Lung (tissue), 12 donors: ENCODE data around the gene CEP78. TPM values are rescaled to one million over a fixed set of nuclear protein-coding genes. Genes with fewer than 3 reads are reported as not detected.
"Not testable (repeated sequence)": the region's sequence is repeated elsewhere in the genome, so short reads cannot be mapped to it uniquely, and the experiment has no call there.

Source experiments
- ATAC-seq: fragments of 200-7000 bp; cut with Tn5 transposase; one replicate; pipeline ENCODE4 v1.9.1; 2020; ENCODE audit warnings: moderate number of reproducible peaks; ENCODE audit not compliant: insufficient read depth, low FRiP score
- DNase-seq, 3 donors: peaks; one replicate each; pipeline ENCODE4 v3.0.0-alpha.2; 2013 to 2017
- H3K27ac ChIP-seq, 2 donors: one replicate each; pipeline ENCODE4 v1.5.1; 2013; ENCODE audit warnings: mild to moderate bottlenecking in 2 of 2, moderate library complexity in 2 of 2, control low read depth in 1 of 2, inconsistent platforms in 1 of 2, low read depth in 1 of 2, low read length in 1 of 2
- H3K27me3 ChIP-seq, 3 donors: one replicate each; pipeline ENCODE4 v1.5.1; 2013; ENCODE audit warnings: low read length in 2 of 3; ENCODE audit not compliant: control insufficient read depth in 3 of 3, insufficient read depth in 3 of 3
- H3K36me3 ChIP-seq, 4 donors: one replicate each; pipeline ENCODE4 v1.5.1; 2013; ENCODE audit warnings: low read length in 4 of 4, mild to moderate bottlenecking in 1 of 4, moderate library complexity in 1 of 4; ENCODE audit not compliant: control insufficient read depth in 4 of 4, insufficient read depth in 4 of 4
- H3K4me1 ChIP-seq, 5 donors: one replicate each; pipeline ENCODE4 v1.5.1; 2013; ENCODE audit warnings: low read length in 5 of 5, mild to moderate bottlenecking in 2 of 5, moderate library complexity in 1 of 5; ENCODE audit not compliant: control insufficient read depth in 5 of 5, insufficient read depth in 5 of 5
- H3K4me3 ChIP-seq: one replicate; pipeline ENCODE4 v1.5.1; 2013; ENCODE audit warnings: mild to moderate bottlenecking, control low read depth, moderate library complexity
- H3K9ac ChIP-seq, 2 donors: one replicate each; pipeline ENCODE4 v1.5.1; 2013; ENCODE audit warnings: low read length in 2 of 2, control low read depth in 1 of 2; ENCODE audit not compliant: insufficient read depth in 1 of 2
- H3K9me3 ChIP-seq, 4 donors: one replicate each; pipeline ENCODE4 v1.5.1; 2013; ENCODE audit warnings: low read length in 3 of 4, mild to moderate bottlenecking in 1 of 4, moderate library complexity in 1 of 4; ENCODE audit not compliant: control insufficient read depth in 4 of 4, insufficient read depth in 3 of 4
- WGBS, 2 donors: extraction: QIAGEN DNeasy Blood & Tissue Kit; methylation state at CpG; one replicate each; pipeline ENCODE4 v1.1.7; 2013; 5-methylcytosine and 5-hydroxymethylcytosine counted together
- polyA plus RNA-seq, 2 donors: library from polyadenylated mRNA; stranded (reverse); fragments of 200-250 nt; gene quantifications; one replicate each; pipeline ENCODE4 v1.2.1, GENCODE V29; 2013
- total RNA-seq, 2 donors: library from RNA; depleted of rRNA in 1 of 2; stranded (reverse); fragments of >200 nt in 1 of 2; gene quantifications; one replicate each; pipeline ENCODE4 v1.2.1, GENCODE V29; 2014 to 2021
- TF ChIP-seq, protein P1 (sequence below): IDR thresholded peaks from 2 replicates; pipeline ENCODE4 v1.5.1; 2012; ENCODE audit warnings: mild to moderate bottlenecking; ENCODE audit errors: control extremely low read depth, extremely low read depth
- donor health status: control.
- donor health status: control.
- donor health status: Bipolar disorder and iron deficiency.
- donor health status: healthy.
- donor health status: DM: yes; HTN: yes; CAD: no.

Gene CEP78
- total and polyA plus RNA-seq, 4 donors: 3.7 to 38.0 (median 11.6) TPM

GRCh38 chr9:78230761-78231160 is 5.1 kb upstream of the CEP78 start:
- Histone ChIP-seq H3K27me3 (no peaks in the 10 kb centered on the region), H3K36me3 (no peaks in the 10 kb centered on the region), H3K27ac (no peak overlapping the region), H3K4me3 (no peak overlapping the region), H3K9ac (no peak overlapping the region), H3K9me3 (no peaks in the 10 kb centered on the region), H3K4me1 (peaks cover 0 to 7% (median 0%) of the 10 kb centered on the region in 5 donors)
- TF ChIP-seq, protein P1, sequence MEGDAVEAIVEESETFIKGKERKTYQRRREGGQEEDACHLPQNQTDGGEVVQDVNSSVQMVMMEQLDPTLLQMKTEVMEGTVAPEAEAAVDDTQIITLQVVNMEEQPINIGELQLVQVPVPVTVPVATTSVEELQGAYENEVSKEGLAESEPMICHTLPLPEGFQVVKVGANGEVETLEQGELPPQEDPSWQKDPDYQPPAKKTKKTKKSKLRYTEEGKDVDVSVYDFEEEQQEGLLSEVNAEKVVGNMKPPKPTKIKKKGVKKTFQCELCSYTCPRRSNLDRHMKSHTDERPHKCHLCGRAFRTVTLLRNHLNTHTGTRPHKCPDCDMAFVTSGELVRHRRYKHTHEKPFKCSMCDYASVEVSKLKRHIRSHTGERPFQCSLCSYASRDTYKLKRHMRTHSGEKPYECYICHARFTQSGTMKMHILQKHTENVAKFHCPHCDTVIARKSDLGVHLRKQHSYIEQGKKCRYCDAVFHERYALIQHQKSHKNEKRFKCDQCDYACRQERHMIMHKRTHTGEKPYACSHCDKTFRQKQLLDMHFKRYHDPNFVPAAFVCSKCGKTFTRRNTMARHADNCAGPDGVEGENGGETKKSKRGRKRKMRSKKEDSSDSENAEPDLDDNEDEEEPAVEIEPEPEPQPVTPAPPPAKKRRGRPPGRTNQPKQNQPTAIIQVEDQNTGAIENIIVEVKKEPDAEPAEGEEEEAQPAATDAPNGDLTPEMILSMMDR: no peak
- ATAC-seq (no peak), DNase-seq (no peak)
- WGBS, 2 donors: 74 to 89% methylated on average over 3 of the region's 3 CpGs

GRCh38 chr9:78232471-78232870 is 3.4 kb upstream of the CEP78 start:
- H3K4me1 ChIP-seq, H3K27ac ChIP-seq, H3K9ac ChIP-seq, H3K4me3 ChIP-seq, H3K27me3 ChIP-seq, ATAC-seq, H3K36me3 ChIP-seq, DNase-seq, H3K9me3 ChIP-seq: not testable (repeated sequence)
- 91 to 97% methylated on average over 5 of the region's 5 CpGs for WGBS, 2 donors

DNA sequence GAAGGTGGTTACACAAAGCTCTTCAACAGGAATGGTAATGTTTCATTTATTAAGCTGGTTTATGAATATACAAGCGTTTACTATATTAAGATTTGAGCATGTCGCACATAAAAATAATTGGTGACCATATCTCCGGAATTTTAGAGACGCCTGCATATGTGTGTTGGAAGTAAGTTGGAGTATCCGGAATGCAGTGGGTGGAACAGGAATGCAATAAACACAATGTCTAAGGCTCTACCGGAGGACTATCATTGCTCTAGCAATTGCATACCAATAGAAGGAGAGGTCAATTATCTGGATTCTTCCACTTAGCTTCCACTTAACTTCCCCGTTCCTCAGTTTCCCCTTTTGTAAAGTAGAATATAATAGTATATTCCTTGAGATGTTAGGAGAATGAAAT is 1.1 kb upstream of the CEP78 start:
- WGBS, 2 donors: 51 to 70% methylated on average over 7 of the region's 7 CpGs
- no peaks in the 10 kb centered on the region for H3K9me3 ChIP-seq
- peak overlapping the region in 1 of 2 donors; percentile 81 for H3K9ac ChIP-seq
- H3K27ac ChIP-seq: no peak overlapping the region
- no peak overlapping the region for H3K4me3 ChIP-seq
- TF ChIP-seq, protein P1: no peak
- no peaks in the 10 kb centered on the region for H3K27me3 ChIP-seq
- no peaks in the 10 kb centered on the region for H3K36me3 ChIP-seq
- peaks cover 4 to 7% (median 5%) of the 10 kb centered on the region in 5 donors for H3K4me1 ChIP-seq
- DNase-seq (no peak), ATAC-seq (no peak)

GRCh38 chr9:78235256-78235761 is 566 bp upstream of the CEP78 start:
- Histone ChIP-seq H3K9ac (peak overlapping the region; percentile 77 to 81), H3K4me3 (peak overlapping the region; percentile 70), H3K9me3 (no peaks in the 10 kb centered on the region), H3K4me1 (peaks cover 4 to 7% (median 5%) of the 10 kb centered on the region in 5 donors), H3K27me3 (no peaks in the 10 kb centered on the region), H3K27ac (peak overlapping the region in 1 of 2 donors; percentile 86), H3K36me3 (peaks cover 0 to 3% (median under 1%) of the 10 kb centered on the region in 4 donors)
- TF ChIP-seq, protein P1: no peak
- WGBS, 2 donors: 4% methylated on average over 17 of the region's 17 CpGs
- no peak for ATAC-seq
- DNase-seq: peak in 2 of 3 donors; percentile 45 to 60
